GM12892 (cell line): ENCODE data around the gene TIRAP. TPM values are rescaled to one million over a fixed set of nuclear protein-coding genes. Genes with fewer than 3 reads are reported as not detected.
"Not testable (repeated sequence)": the region's sequence is repeated elsewhere in the genome, so short reads cannot be mapped to it uniquely, and the experiment has no call there.

ENCODE experiments used
- DNase-seq: peaks from one replicate; pipeline ENCODE4 v3.0.0; 2011; ENCODE audit not compliant: insufficient read length
- FAIRE-seq: peaks from 2 replicates; lab custom pipeline; 2011; peaks lifted over from hg19 to GRCh38; lab: Jason Lieb, UNC
- POLR2A ChIP-seq: IDR thresholded peaks from 2 replicates; pipeline ENCODE4 v1.6.1; 2011; ENCODE audit warnings: low read depth, low read length, control low read depth
- POLR2AphosphoS5 ChIP-seq: IDR thresholded peaks from 2 replicates; pipeline ENCODE4 v1.6.1; 2011; ENCODE audit warnings: low read depth, low read length, control low read depth
- TAF1 ChIP-seq: IDR thresholded peaks from 2 replicates; pipeline ENCODE4 v1.6.1; 2011; ENCODE audit warnings: low read depth, mild to moderate bottlenecking, control low read depth, low read length, borderline replicate concordance
- polyA plus RNA-seq: library from polyadenylated mRNA; unstranded; fragments of >200 nt; gene quantifications from one replicate; pipeline ENCODE4 v1.2.1, GENCODE V29; 2012; ENCODE audit warnings: missing spikeins, inconsistent platforms; ENCODE audit not compliant: missing spikeins

Gene TIRAP
- 4.3 TPM for polyA plus RNA-seq

GRCh38 chr11:126282736-126283591, at the start of gene TIRAP:
TSS of gene TIRAP (plus strand) at chr11:126283093. CDS start at chr11:126290895, 7,802 bp downstream.
- peak; percentile 89 for FAIRE-seq
- peak; percentile 73; the same call in 1 of the 2 replicates for TF ChIP-seq POLR2A
- no peak for TF ChIP-seq POLR2AphosphoS5
- TF ChIP-seq TAF1 = 0 out of 2 replicates have a peak, but pooled peaks have one; percentile 11
- DNase-seq = peak; percentile 62

- DNase-seq (no peak), FAIRE-seq (no peak)
- TF ChIP-seq POLR2A (no peak), TAF1 (no peak), POLR2AphosphoS5 (no peak)
Measured at GRCh38 chr11:126233391-126233790, 49.5 kb upstream of the TIRAP start.

- DNase-seq (no peak), FAIRE-seq (peak; percentile 36)
- TF ChIP-seq POLR2A = no peak
- no peak for TF ChIP-seq TAF1
- TF ChIP-seq POLR2AphosphoS5 = no peak
Measured at GRCh38 chr11:126246636-126247035, 36.3 kb upstream of the TIRAP start.

- DNase-seq (no peak), FAIRE-seq (no peak)
- no peak for TF ChIP-seq TAF1
- no peak for TF ChIP-seq POLR2AphosphoS5
- no peak for TF ChIP-seq POLR2A
Measured at GRCh38 chr11:126253265-126253664, 29.6 kb upstream of the TIRAP start.

GRCh38 chr11:126254819-126255218, 28.1 kb upstream of the TIRAP start:
- no peak for TF ChIP-seq POLR2AphosphoS5
- TF ChIP-seq POLR2A = no peak
- TF ChIP-seq TAF1 = no peak
- FAIRE-seq = no peak

GRCh38 chr11:126255507-126255906, 27.4 kb upstream of the TIRAP start:
- not testable (repeated sequence) for FAIRE-seq

More at GRCh38 chr11:126254819-126255218, 28.1 kb upstream of the TIRAP start:
- no peak for DNase-seq

GRCh38 chr11:126256216-126256615, 26.7 kb upstream of the TIRAP start:
- no peak for DNase-seq
- FAIRE-seq = no peak

More at GRCh38 chr11:126255507-126255906, 27.4 kb upstream of the TIRAP start:
- not testable (repeated sequence) for DNase-seq

GRCh38 chr11:126257144-126257543, 25.7 kb upstream of the TIRAP start:
- DNase-seq = no peak
- FAIRE-seq = no peak
- TF ChIP-seq TAF1 (no peak), POLR2AphosphoS5 (no peak), POLR2A (no peak)

More at GRCh38 chr11:126256216-126256615, 26.7 kb upstream of the TIRAP start:
- TF ChIP-seq TAF1 (no peak), POLR2AphosphoS5 (no peak), POLR2A (no peak)

GRCh38 chr11:126257764-126258163, 25.1 kb upstream of the TIRAP start:
- FAIRE-seq = no peak
- TF ChIP-seq TAF1 (no peak), POLR2A (no peak), POLR2AphosphoS5 (no peak)
- DNase-seq = no peak

GRCh38 chr11:126262216-126262615, 20.7 kb upstream of the TIRAP start:
- DNase-seq = no peak
- FAIRE-seq = no peak
- TF ChIP-seq POLR2AphosphoS5 = peak; percentile 67
- no peak for TF ChIP-seq TAF1
- TF ChIP-seq POLR2A = peak; percentile 51; the same call in 1 of the 2 replicates

- no peak for FAIRE-seq
- DNase-seq = no peak
- no peak for TF ChIP-seq TAF1
- TF ChIP-seq POLR2A = no peak
- no peak; the same call in 1 of the 2 replicates for TF ChIP-seq POLR2AphosphoS5
Measured at GRCh38 chr11:126263489-126263888, 19.4 kb upstream of the TIRAP start.

- FAIRE-seq (peak; percentile 82), DNase-seq (no peak)
- TF ChIP-seq POLR2A = no peak; the same call in none of the 2 replicates
- TF ChIP-seq POLR2AphosphoS5 = peak; percentile 26; the same call in 1 of the 2 replicates
- TF ChIP-seq TAF1 = no peak
Measured at GRCh38 chr11:126265811-126266210, 17.1 kb upstream of the TIRAP start.
